LHCN-M2 (cell line): ENCODE data around the gene ARHGEF19. TPM values are rescaled to one million over a fixed set of nuclear protein-coding genes. Genes with fewer than 3 reads are reported as not detected.
"Not testable (repeated sequence)": the region's sequence is repeated elsewhere in the genome, so short reads cannot be mapped to it uniquely, and the experiment has no call there.

ENCODE experiments used
- DNase-seq: peaks from one replicate; pipeline ENCODE4 v3.0.0-alpha.2; 2012; ENCODE audit warnings: low read depth
- total RNA-seq: library from RNA; depleted of rRNA; stranded (reverse); fragments of >200 nt; gene quantifications from 2 replicates; pipeline ENCODE4 v1.2.3, GENCODE V29; 2014

Gene ARHGEF19
- total RNA-seq, 1 experiment from 2014 or later: 1.9 TPM

GRCh38 chr1:16183179-16183578, 29.3 kb downstream of the ARHGEF19 start:
- peak; percentile 39 for DNase-seq

- DNase-seq: peak; percentile 92
Observed at GRCh38 chr1:16181887-16182719, 30.3 kb downstream of the ARHGEF19 start.

- peak; percentile 69 for DNase-seq
Observed at GRCh38 chr1:16180291-16180824, 32.1 kb downstream of the ARHGEF19 start.

GRCh38 chr1:16178596-16179497, 33.6 kb downstream of the ARHGEF19 start:
- DNase-seq: no peak

GRCh38 chr1:16177306-16177705, 35.1 kb downstream of the ARHGEF19 start:
- DNase-seq: no peak

- no peak for DNase-seq
Observed at GRCh38 chr1:16176653-16177052, 35.8 kb downstream of the ARHGEF19 start.

- DNase-seq: peak; percentile 81
Observed at GRCh38 chr1:16175610-16176553, 36.6 kb downstream of the ARHGEF19 start.

- no peak for DNase-seq
Observed at GRCh38 chr1:16174886-16175598, 37.4 kb downstream of the ARHGEF19 start.

GRCh38 chr1:16174261-16174868, 38.1 kb downstream of the ARHGEF19 start:
- DNase-seq: no peak

GRCh38 chr1:16173447-16174260, 38.8 kb downstream of the ARHGEF19 start:
- DNase-seq: peak; percentile 79

- DNase-seq: no peak
Observed at GRCh38 chr1:16172964-16173446, 39.4 kb downstream of the ARHGEF19 start.

GRCh38 chr1:16172218-16172830, 40.1 kb downstream of the ARHGEF19 start:
- no peak for DNase-seq

- DNase-seq: no peak
Observed at GRCh38 chr1:16171314-16172151, 40.9 kb downstream of the ARHGEF19 start.

- DNase-seq: no peak
Observed at GRCh38 chr1:16170283-16170673, 42.2 kb downstream of the ARHGEF19 start.

- no peak for DNase-seq
Observed at GRCh38 chr1:16168622-16169360, 43.7 kb downstream of the ARHGEF19 start.

- not testable (repeated sequence) for DNase-seq
Observed at GRCh38 chr1:16168144-16168495, 44.3 kb downstream of the ARHGEF19 start.
